UCSD-AML1 (cell line): ENCODE results near the gene EXTL2.
"Not testable (repeated sequence)": the region's sequence is repeated elsewhere in the genome, so short reads cannot be mapped to it uniquely, and the experiment has no call there.

Experiments used
- DNase-seq: peaks from one replicate; lab custom pipeline; 2025; ENCODE audit not compliant: unreplicated experiment; lab: John Stamatoyannopoulos, UW

EXTL2 gene, protein sequence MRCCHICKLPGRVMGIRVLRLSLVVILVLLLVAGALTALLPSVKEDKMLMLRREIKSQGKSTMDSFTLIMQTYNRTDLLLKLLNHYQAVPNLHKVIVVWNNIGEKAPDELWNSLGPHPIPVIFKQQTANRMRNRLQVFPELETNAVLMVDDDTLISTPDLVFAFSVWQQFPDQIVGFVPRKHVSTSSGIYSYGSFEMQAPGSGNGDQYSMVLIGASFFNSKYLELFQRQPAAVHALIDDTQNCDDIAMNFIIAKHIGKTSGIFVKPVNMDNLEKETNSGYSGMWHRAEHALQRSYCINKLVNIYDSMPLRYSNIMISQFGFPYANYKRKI

DNA sequence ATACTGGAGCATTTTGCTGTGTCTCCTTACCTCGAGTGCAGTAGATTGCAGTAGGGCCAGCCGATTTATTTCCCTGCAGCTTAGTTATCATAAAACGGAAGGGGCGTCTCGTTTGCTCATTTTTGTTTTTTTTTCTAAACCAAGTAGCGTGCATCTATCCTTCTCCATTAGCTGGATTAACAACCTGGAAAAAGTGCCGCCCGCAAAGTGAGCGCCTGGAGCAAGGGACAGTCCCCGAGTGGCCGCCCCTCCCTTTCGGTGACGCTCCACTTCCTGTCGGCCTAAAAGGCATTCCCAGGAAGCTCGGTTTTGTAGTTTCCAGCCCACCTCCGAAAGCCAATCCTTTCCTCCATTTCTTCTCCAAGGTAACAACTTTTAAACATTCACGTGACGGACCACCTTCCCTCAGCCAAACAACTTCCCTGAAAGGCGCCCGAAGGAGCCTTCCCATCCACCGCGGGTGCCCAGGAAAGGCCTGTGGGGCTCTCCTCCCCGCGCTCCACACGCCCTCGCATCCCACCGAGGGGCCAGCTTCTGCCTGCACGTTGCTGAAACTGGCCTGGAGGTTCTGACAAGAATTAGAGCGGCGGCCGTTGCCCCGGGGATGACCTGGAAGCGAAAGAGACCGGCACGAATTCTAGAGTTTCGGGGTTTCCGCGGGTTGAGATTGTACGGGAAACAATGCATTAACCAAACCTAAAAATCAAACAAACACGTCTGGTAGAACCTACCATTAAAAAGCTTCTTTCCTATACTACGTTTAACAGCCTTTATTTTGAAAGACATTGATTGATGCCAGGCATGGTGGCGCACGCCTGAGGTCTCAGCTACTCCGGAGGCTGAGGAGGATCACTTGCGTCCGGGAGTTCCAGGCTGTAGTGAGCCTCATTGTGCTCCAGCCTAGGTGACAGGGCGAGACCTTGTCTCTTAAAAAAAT is at the start of gene EXTL2:
Gene EXTL2 (minus strand): TSS at position 240 of the 937 bp plus-strand sequence. CDS start 6,085 bp downstream, outside the sequence.
- peak; percentile 82 for DNase-seq

DNA sequence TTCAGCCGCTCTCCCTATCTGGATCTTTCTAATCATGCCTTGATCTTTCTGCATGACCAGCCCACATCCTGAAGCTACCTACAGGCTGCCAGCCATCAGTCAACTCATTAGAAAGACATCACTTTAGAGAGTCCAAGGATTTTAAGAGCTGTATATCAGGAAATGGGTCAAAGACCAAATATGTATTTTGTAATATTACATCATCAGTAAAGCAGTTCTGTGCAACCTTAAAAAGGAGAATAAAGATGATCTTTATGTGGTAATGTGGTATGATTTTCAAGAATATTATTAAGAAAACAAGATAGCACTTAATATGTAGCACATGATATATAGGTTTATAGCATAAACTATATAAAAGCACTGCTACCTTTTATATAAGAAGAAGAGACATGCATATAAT is 48.9 kb upstream of the EXTL2 start:
- no peak for DNase-seq

DNA sequence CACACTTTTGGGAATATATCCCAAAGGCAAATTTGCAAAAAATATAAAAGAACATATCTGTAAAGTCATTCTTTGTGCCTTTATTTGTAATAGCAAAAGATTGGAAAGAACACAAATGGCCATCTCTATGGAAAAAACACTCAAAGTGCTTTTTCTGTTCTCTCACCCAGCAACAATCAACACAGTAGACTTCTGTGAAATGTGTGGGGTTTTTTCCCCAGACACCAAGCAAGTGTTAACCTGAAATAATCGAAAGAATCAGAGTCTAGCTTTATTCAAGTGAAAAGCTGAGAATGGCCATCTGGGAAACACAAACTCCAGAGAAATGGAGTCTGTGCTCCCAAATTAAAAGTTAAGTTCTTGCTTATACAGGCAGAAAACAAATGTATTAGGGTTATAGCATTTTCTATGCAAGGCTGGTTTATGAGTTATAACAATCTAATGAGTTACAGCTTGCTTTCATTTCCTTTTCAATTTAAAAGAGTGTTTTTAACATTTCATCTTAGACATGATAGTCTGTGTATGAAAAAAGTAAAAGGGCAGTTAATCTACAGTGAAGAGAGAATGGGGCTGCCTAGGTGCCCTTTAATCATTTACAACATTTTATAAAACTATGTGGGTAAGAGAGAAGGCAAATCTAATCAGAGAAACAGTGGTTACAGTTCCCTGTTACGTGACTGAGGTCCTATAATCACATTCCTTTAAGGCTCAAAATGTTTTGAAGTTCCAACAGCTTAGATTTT is 47.8 kb upstream of the EXTL2 start:
- no peak for DNase-seq

DNA sequence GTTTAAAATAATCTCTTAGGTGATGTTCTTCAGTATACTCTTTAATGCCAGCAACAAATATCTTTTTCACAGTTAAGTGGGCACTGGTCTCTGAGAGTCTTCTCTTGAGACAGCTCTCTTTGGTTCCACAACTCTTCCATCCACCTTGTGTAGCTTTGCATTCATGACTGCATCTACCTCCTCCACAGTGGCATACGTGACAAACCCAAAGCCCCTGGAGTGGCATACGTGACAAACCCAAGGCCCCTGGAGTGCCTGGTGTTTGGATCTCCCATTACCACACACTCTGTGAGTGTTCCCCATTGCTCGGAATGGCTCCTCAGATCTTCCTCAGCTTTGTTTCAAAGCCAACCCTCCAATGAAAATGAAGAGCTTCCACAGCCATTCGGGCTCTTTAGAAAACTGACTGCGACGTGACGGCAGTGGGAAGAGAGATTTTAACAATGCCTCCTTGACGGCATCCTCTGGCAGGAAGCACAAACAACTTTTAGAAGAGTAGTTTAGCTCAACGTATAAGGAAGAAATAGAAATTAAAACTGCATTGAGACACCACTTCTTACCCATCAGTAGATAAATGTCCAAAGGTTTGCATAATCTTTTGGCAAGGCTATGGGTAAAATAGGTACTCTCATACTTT is 47.1 kb upstream of the EXTL2 start:
- DNase-seq = no peak

DNA sequence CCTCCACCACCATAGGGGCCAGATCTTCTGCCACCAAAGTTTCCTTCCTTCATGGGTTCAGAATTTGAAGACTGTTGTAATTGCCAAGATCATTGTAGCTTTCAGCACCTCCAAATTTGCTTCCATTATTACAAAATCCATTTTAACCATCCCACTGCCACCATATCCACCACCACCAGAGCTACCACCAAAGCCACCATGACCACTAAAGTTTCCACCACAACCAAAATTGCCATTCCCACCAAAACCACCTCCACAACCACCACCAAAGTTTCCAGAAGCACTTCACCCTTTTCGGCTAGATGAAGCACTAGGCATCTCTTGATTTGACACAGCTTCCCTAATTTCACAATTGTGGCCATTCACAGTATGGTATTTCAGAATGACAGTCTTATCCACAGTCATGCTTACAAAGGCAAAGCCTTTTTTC is 46.5 kb upstream of the EXTL2 start:
- no peak for DNase-seq

DNA sequence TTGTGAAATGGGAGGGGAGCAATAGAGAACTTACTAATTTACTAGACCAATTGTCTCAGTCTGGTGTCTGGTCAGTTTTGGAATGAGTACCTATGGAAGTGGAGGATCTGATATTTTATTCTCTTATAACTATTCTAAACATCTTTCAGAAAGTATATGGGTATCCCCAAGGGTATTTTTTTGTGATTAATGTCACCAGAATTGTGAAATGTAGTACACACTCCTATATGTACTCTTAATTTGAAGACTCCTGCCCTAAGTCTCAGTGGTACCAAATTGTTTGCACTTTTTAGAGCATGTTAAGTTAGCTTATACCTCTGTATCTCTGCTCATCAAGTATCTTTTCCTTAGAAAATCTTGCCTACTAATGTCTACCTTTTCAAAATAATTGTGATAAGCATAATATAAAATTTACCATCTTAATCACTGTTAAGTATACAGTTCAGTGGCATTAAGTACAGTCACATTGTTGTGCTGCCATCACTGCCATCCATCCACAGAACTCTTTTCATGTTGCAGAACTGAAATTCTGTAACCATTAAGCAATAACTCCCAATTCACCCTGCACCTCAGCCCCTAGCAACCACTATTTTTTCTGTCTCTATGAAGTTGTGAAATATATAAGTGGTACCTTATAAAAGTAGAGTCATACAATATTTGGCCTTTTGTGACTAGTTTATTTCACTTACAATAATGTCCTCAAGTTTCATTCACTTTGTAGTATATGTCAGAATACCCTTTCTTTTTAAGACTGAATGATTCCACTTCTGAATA is 41.7 kb upstream of the EXTL2 start:
- DNase-seq = no peak

DNA sequence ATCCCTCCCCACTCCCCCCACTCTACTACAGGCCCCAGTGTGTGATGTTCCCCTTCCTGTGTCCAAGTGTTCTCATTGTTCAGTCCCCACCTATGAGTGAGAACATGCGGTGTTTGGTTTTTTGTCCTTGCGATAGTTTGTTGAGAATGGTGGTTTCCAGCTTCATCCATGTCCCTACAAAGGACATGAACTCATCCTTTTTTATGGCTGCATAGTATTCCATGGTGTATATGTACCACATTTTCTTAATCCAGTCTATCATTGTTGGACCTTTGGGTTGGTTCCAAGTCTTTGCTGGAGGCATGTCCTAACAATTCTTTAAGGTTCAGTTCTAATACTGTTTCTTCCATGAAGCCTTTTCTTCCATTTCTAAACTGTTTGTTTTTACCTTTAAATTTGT is 38.9 kb upstream of the EXTL2 start:
- DNase-seq = not testable (repeated sequence)

DNA sequence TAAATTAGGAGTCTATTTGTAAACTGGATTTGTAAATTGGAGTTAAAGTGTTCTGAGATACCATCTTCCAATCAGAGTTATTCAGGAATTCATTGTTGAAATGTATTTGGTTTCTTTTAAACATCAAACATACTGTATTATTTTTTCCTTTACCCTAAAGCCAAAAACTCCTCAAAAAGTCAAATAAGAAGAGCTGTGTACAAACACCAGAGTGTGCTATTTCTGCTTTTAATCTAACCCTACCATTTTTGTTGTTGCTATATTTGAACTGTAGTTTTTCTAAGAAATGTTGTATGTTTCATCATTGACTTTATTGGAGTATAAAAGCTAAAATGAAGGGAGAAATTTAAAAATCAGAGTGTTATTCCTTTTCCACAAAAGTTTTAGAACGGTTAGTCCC is 37.1 kb upstream of the EXTL2 start:
- no peak for DNase-seq

DNA sequence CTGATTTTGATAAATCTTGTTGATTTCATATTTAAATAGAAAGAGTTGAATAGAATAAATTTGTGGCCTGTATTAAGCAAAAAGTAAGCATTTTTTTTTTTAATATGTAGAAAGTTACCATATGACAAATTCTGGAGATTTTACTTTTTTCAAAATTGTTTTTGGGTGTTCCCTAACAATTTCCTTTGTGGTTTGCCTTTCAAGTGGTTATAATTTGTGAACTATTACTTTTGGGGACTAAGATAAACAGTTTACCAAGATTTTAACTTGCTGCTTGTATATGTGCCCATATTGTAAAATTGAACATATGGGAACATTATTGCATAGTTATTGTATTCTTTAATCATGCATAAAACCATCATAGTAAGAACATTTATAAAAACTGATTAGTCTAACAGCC is 35.9 kb upstream of the EXTL2 start:
- DNase-seq = no peak

DNA sequence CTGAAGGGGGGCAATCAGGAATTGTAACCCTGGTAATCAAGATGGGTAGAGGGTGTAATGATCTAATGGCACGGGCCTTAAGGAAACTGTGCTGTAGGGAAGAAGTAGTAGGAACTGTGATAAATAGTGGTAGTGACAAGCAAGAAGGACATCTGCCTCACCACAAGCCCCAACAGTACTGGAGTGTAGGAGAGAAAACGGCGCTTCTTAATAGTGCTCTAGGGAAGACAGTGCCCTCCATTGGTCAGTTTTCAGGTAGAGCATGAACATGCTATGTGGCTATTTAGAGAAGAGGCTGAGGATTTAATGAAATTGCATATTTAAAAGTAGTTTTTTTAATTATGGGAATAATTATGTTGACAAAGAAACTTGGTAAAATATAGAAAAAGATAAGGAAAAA is 33.5 kb upstream of the EXTL2 start:
- no peak for DNase-seq

DNA sequence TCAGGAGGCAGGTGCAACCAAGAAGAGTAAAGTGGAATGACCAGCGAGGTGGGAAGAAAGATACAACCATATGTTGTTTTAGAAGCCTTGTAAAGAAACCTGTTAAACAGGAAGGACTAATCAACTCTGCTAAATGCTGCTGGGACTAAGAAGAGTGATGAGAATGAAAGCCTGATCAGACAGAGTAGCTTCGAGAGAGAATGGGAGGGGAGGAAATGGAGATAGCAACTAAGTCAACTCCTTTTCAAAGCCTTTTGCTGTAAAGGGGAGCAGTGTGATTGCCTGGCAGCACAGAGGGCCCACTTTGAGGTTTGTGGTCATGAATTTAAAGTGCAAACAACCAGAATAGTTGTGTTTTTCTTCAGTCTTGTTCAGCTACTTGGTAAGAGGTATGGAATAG is 32.6 kb upstream of the EXTL2 start:
- no peak for DNase-seq

DNA sequence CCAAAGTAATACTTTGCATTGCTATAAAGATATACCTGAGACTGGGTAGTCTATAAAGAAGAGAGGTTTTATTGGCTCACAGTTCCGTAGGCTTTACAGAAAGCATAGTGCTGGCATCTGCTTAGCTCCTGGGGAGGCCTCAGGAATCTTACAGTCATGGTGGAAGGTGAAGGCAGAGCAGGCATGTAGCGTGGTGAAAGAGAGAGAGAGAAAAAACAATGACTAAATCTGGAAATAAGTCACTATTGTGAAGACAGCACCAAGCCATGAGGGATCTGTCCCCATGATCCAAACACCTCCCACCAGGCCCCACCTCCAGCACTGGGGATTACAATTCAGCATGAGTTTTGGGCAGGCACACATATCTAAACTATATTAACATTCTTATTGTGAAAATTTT is 31.6 kb upstream of the EXTL2 start:
- DNase-seq = no peak

DNA sequence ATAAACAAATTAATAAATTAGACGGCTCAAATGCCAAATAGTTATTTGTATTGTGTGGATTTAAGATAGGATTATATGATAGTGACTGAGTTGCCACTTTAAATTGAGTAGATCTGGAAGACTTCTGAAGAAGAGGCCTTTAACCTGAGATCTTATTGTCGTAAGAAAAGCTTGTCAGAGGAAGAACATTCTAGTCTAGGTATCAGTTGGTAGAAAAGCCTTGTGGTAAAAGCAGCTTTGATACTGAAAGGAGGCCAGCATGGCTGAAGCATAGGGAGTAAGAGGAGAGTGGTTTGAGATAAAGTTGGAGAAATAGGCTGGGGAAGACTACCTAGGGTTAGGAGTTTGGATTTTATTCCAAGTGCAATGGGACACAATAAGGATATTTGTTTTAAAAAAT is 30.3 kb upstream of the EXTL2 start:
- DNase-seq = no peak

DNA sequence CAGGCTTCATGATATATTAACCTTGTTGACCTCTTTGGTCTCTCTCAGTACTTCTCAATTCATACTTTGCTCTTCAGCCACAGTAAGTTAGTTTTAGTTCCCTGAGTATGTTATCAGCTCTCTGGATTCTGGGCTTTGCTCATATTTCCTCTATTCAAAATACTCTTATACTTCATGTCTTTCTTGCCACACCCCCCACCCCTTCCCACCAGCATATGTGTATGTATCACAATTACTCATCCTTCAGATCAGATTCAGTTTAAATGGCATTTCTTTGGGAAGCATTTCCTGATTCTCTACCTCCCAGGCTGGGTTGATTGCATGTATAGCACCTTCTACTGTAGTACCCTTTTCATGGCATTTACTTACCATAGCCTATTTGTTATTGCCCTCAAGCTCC is 29.6 kb upstream of the EXTL2 start:
- DNase-seq = no peak

DNA sequence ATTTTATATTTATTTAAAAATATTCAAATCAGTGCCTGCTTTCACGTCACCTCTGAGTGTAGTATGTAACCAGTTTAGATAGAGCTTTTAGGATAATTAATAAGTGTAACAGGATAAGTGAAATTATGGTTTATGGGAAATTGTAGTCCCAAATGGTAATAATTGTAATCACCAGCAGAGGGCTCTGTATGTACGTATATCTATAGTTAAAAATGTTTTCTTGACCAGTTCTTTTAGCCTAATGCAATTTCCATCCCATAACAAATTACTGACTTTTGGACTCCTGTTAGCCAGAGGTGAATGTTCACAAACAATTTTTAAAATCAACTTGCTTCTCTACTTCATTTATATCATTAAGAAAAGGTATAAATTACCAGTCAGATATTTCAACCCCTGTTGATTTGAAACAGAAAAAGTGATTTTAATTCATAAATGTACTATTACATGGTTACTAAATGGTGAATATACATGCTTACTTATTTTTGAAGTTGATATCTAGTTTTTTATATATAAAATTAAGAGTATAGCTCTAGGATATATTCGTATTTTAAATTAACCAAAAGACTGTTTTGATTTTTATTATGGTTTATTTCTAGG is 26.6 kb upstream of the EXTL2 start:
- DNase-seq = no peak

DNA sequence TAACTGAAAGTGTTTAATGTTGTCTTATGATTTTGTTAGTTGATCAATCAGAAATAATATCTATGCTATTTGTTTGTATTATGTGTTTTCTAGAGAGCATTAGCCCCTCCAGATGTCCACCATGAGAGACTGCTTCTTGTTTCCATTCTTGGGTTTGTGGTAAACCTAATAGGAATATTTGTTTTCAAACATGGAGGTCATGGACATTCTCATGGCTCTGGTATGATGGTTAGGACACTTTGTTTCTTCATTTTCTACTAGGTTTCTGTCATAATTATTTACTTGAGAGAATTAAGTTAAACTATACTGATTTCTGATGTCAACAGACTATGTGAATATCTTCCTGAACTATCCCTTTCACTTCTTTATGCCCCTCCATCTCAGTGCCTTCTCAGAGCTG is 17.4 kb upstream of the EXTL2 start:
- DNase-seq = no peak

DNA sequence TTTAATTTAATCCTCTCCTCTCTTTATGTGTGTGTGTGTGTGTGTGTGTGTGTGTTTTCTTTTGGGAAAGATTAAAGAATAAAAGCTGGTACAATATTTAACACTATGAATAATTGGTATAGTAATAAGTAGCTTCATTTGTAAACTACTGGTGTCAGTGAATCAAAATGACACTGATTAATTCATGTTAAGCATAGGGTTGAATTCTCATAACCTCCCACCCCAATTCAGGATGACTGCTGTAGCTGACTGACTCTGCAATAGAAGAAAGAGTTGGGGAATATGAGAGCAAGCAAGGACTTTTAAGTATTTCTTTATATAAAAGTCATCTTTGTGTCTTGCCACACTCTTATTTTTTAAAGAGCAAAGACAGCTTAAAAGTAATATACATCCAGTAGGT is 14.4 kb upstream of the EXTL2 start:
- DNase-seq = no peak

DNA sequence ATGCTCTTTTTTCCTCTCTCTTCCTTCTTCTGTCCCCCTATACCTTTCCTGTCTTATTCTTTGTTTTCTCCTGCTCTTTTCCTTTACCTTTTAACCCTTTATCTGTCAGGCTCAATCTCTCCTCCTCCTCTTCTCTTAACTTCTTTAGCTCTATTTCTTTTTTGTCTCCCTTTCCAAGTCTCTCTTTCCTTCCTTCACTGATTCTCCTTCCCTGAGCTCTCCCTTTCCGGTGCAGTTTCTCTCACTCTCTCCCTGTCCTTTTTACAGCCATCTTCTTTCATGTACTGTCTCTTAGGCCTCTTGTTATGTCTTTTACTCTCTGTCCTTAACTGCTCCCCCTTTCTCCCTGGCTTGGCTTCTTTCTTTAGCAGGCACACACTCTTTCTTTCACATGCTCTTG is 13.2 kb upstream of the EXTL2 start:
- no peak for DNase-seq

DNA sequence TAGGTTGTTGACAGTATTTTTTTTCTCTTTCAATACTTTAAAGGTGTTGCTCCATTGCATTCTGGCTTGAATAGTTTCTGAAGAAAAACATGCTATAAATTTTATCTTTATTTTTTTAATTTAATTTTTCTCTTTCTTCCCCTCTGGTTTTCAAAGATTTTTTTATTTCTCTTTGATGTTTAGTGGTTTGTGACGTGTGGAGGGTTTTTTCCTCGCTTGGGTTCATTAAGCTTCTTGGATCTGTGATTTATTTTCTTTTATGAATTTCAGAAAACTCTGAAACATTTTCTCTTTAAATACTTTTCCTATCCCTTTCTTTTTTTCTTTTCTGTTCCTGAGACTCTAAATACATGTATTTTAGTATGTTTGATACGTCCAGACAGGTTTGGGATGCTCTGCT is 10.5 kb upstream of the EXTL2 start:
- no peak for DNase-seq

DNA sequence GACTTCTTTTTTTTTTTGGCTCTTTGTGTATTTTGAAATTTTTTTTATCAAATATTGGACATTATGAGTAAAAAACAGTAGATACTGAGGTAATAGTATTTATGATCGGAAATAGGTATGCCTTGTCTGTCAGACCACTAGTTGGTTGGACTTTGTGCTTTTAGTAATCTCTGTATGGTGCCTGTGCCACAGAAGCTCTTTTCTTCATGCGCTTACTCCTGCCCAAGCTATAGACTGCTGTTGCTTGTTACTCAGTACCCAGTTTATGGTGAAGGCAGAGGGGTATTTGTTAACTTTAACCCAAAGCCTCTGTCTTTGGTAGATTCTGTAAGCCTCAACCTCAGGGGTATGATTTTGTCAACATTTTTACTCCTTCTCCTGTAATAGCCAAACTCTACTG is 9.9 kb upstream of the EXTL2 start:
- no peak for DNase-seq
